Hindlimb muscle (tissue), 1 donor: ENCODE measurements around the gene STRN3. TPM values are rescaled to one million over a fixed set of nuclear protein-coding genes. Genes with fewer than 3 reads are reported as not detected.
A peak's percentile ranks its signal among the peaks of the same experiment; 100 is the strongest.
"Not testable (repeated sequence)": the region's sequence is repeated elsewhere in the genome, so short reads cannot be mapped to it uniquely, and the experiment has no call there.

Experiments
- DNase-seq: peaks from one replicate; pipeline ENCODE4 v3.0.0-alpha.2; 2013
- polyA plus RNA-seq: library from polyadenylated mRNA; unstranded; fragments of 120-200 nt; gene quantifications from one replicate; pipeline ENCODE4 v1.2.1, GENCODE V29; 2013; ENCODE audit not compliant: insufficient read length

Gene STRN3
- polyA plus RNA-seq, 1 donor = 44.3 TPM

- peak; percentile 16 for DNase-seq
These were observed 119.2 kb downstream of the STRN3 start for GRCh38 chr14:30906752-30907658.

GRCh38 chr14:30903285-30904124 lies 122.7 kb downstream of the STRN3 start:
- DNase-seq = no peak

- DNase-seq = not testable (repeated sequence)
These were observed 129.1 kb downstream of the STRN3 start for GRCh38 chr14:30897121-30897520.

- DNase-seq = no peak
These were observed 129.7 kb downstream of the STRN3 start for GRCh38 chr14:30896435-30896834.

GRCh38 chr14:30894923-30895515 lies 131.2 kb downstream of the STRN3 start:
- no peak for DNase-seq

- no peak for DNase-seq
These were observed 132.4 kb downstream of the STRN3 start for GRCh38 chr14:30893819-30894218.

GRCh38 chr14:30889244-30889594 lies 137.0 kb downstream of the STRN3 start:
- DNase-seq = no peak

GRCh38 chr14:30888480-30889243 lies 137.5 kb downstream of the STRN3 start:
- no peak for DNase-seq

- no peak for DNase-seq
These were observed 140.1 kb downstream of the STRN3 start for GRCh38 chr14:30885840-30886740.

- DNase-seq = no peak
These were observed 141.3 kb downstream of the STRN3 start for GRCh38 chr14:30884901-30885300.

GRCh38 chr14:30883508-30884294 lies 142.5 kb downstream of the STRN3 start:
- no peak for DNase-seq

GRCh38 chr14:30882431-30882830 lies 143.7 kb downstream of the STRN3 start:
- no peak for DNase-seq

- no peak for DNase-seq
These were observed 149.5 kb downstream of the STRN3 start for GRCh38 chr14:30876692-30877091.

- no peak for DNase-seq
These were observed 150.5 kb downstream of the STRN3 start for GRCh38 chr14:30875788-30876053.

- DNase-seq = no peak
These were observed 151.0 kb downstream of the STRN3 start for GRCh38 chr14:30874999-30875787.

GRCh38 chr14:30874120-30874998 lies 151.8 kb downstream of the STRN3 start, which contains the start of gene COCH:
Gene COCH, plus strand, starts transcription at chr14:30874559. Its CDS starts 380 bp downstream, at chr14:30874939.
- peak; percentile 49 for DNase-seq

GRCh38 chr14:30873308-30874119 lies 152.7 kb downstream of the STRN3 start:
- DNase-seq = no peak

- DNase-seq = no peak
These were observed 153.6 kb downstream of the STRN3 start for GRCh38 chr14:30872602-30873001.
